Coronary artery (tissue), 2 donors: ENCODE data around the gene RB1.

Source experiments
- DNase-seq: peaks from one replicate; pipeline ENCODE4 v3.0.0-alpha.2; 2017; ENCODE audit warnings: low spot score
- H3K27ac ChIP-seq, 2 donors: fragments of 200-600 bp; sonication (generic); one replicate each; pipeline ENCODE4 v1.5.1; 2016 to 2019
- H3K4me3 ChIP-seq: fragments of 200-600 bp; sonication (generic); 2 replicates; pipeline ENCODE4 v1.5.1; 2016; ENCODE audit warnings: mild to moderate bottlenecking, moderate library complexity
- CTCF ChIP-seq: fragments of 200-600 bp; sonication (generic); IDR thresholded peaks from one replicate; pipeline ENCODE4 v1.5.1; 2019; ENCODE audit warnings: antibody characterized with exemption

RB1 gene

GRCh38 chr13:48492096-48492440, 188.5 kb downstream of the RB1 start:
- peak overlapping the region; percentile 47 to 68 for H3K27ac ChIP-seq
- peak overlapping the region; percentile 58 for H3K4me3 ChIP-seq
- TF ChIP-seq CTCF: no peak
- DNase-seq: no peak

- peak overlapping the region; percentile 47 to 68 for H3K27ac ChIP-seq
- no peak for TF ChIP-seq CTCF
- peak; percentile 81 for DNase-seq
- peak overlapping the region; percentile 58 for H3K4me3 ChIP-seq
Measured at GRCh38 chr13:48492470-48493065, 189.0 kb downstream of the RB1 start.

- no peak for TF ChIP-seq CTCF
- Histone ChIP-seq H3K27ac (peak overlapping the region; percentile 47 to 68), H3K4me3 (peak overlapping the region; percentile 58)
- DNase-seq: no peak
Measured at GRCh38 chr13:48493066-48493765, 189.7 kb downstream of the RB1 start.

- DNase-seq: no peak
- no peak overlapping the region for H3K4me3 ChIP-seq
- H3K27ac ChIP-seq: peak overlapping the region in 1 of 2 donors; percentile 68
- TF ChIP-seq CTCF: no peak
Measured at GRCh38 chr13:48493851-48494250, 190.3 kb downstream of the RB1 start.

GRCh38 chr13:48494874-48495273, 191.3 kb downstream of the RB1 start:
- Histone ChIP-seq H3K4me3 (no peak overlapping the region), H3K27ac (no peak overlapping the region)
- DNase-seq: no peak
- TF ChIP-seq CTCF: no peak

- DNase-seq: no peak
- H3K4me3 ChIP-seq: no peak overlapping the region
- H3K27ac ChIP-seq: no peak overlapping the region
- TF ChIP-seq CTCF: no peak
Measured at GRCh38 chr13:48496271-48497161, 193.0 kb downstream of the RB1 start.
